KBM-7 (cell line): ENCODE data around the gene DOK3.

Experiments used
- DNase-seq: peaks from one replicate; pipeline ENCODE4 v3.0.0-alpha.2; 2015
- in situ Hi-C: fragments of 300-500 bp; cut with MboI; formaldehyde crosslinking; loops from 2 replicates; pipeline ENCODE4 v1.14.3; 2020; ENCODE audit warnings: low sequenced_read_pairs, low pct_unique_long_range_greater_than_20kb, mixed read lengths

Gene DOK3

GRCh38 chr5:177456976-177457851 is 52.4 kb downstream of the DOK3 start:
- in situ Hi-C loops = no loop called here
- DNase-seq = peak; percentile 95

DNA sequence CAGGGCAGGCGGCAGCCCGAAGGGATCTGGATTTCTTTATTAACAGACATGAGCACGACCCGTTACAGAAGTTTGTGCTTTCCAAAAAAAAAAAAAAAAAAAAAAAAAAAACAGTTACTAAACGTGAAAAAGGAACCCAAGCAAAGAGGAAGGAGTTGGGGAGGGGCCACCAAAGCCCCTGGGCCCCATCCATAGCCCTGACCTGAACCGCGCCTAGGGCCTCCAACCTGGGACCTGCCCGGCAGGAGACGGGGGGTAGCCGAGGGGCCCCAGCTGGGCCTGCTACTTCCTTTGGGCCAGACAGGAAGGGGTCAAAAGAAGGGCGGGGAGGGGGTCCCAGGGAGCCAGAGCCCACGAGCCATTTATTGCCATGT is 53.0 kb downstream of the DOK3 start:
- in situ Hi-C loops = no loop called here
- DNase-seq = no peak

GRCh38 chr5:177455661-177456590 is 53.7 kb downstream of the DOK3 start:
- in situ Hi-C loops = no loop called here
- peak; percentile 86 for DNase-seq

DNA sequence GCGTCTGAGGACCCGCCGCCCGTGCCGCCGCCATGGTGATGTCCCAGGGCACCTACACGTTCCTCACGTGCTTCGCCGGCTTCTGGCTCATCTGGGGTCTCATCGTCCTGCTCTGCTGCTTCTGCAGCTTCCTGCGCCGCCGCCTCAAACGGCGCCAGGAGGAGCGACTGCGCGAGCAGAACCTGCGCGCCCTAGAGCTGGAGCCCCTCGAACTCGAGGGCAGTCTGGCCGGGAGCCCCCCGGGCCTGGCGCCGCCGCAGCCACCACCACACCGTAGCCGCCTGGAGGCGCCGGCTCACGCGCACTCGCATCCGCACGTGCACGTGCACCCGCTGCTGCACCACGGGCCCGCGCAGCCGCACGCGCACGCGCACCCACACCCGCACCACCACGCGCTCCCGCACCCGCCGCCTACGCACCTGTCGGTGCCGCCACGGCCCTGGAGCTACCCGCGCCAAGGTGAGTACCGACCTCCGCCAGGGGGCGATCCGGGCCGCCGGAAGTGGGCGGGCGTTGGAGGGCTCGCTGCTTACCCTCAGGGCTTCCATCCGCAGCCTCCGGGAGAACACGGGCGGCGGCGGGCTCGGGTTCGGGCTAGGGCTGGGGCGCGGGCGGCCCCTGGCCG is 54.5 kb downstream of the DOK3 start:
- peak; percentile 89 for DNase-seq
- in situ Hi-C loops = no loop called here

DNA sequence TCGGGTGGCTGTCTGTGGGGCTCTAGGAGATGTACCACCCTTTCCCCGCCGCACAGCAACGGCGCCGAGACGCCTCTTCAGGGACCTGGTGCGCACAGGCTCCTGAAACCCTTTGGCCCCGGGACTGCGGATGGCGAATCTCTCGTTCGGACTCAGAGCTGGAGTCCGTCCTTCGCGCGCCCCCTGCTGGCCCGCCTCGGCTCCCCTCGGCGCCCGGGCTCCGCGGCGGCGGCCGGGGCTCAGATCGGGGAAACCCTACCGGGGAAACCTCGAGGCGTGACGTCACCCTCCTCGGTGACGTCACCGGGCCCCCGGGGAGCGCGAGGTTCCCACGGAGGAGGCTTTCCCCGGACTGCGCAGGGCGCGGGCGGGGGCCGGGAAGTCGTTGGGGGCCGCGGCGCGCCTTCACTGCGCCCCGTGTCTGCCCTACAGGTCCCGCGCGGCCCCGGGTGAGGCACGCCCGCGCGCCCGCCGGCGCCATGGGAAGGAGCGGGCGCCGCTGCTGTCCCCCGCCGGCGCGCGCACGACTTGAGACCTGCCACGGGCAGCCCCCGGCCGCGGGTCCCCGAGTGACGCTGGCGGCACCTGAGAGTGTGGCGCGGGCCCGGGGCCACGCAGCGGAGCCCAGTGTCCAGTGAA is 55.1 kb downstream of the DOK3 start:
- in situ Hi-C loops = no loop called here
- DNase-seq = peak; percentile 95

- DNase-seq = no peak
- in situ Hi-C loops = no loop called here
These were observed 55.7 kb downstream of the DOK3 start for GRCh38 chr5:177453852-177454396.

DNA sequence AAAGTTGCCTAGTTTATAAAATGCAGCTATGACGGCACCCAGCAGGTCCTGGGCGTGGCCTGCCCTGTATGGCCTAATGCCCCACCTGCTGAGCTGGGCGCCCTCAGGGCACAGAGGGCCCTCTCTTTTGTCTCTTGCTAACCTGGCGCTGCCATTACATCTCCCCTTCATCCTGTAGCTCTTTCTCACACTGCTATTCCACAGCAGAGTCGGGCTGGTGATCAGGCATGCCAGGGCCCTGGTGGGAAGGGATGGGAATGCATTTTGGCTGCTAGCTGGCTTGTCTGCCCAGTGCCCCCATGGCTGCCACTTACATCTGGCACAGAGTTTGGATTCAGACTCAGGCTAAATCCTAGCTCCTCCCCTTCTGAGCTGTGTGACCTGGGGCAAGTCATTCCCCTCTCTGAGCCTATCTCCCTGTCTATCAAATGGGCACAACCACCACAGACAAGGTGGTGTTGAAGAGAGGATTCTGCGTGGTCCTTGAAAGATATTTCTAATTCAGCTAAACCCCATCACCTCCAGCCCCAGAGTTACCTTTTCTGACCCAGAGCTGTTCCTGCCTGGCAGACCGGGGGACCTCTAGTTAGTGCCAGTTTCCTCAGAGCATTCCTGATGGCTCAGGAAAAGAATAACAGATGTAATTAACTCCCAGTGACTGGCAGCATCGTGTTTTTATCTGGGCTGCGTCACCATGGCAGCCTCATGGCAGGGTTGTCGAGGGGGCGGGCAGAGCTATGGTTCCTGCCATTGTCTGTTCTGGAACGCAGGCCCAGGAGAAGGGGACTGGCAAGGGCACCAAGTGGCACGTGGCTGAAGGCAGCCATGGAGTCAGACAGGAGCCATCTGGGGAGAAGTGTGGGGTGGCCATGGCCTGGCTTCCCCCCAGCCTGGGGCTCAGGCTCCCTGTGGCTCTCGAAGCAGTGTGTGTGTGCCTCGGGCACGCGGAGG is 56.7 kb downstream of the DOK3 start:
- DNase-seq = no peak
- in situ Hi-C loops = no loop called here
